Osteocyte (in vitro differentiated cells): ENCODE measurements around the gene DUOXA1. TPM values are rescaled to one million over a fixed set of nuclear protein-coding genes. Genes with fewer than 3 reads are reported as not detected.
"Not testable (repeated sequence)": the region's sequence is repeated elsewhere in the genome, so short reads cannot be mapped to it uniquely, and the experiment has no call there.

Source experiments
- DNase-seq: peaks from one replicate; pipeline ENCODE4 v3.0.0; 2021; ENCODE audit warnings: mixed read lengths; ENCODE audit not compliant: unreplicated experiment; ENCODE audit errors: extremely low spot score
- H3K27ac Mint-ChIP-seq: one replicate; pipeline ENCODE4 v1.8.0; 2021; ENCODE audit warnings: mild to moderate bottlenecking, mixed read lengths; ENCODE audit not compliant: unreplicated experiment
- H3K27me3 Mint-ChIP-seq: one replicate; pipeline ENCODE4 v1.8.0; 2021; ENCODE audit warnings: mixed read lengths; ENCODE audit not compliant: unreplicated experiment
- H3K36me3 Mint-ChIP-seq: one replicate; pipeline ENCODE4 v1.8.0; 2021; ENCODE audit warnings: mixed read lengths; ENCODE audit not compliant: unreplicated experiment
- H3K4me1 Mint-ChIP-seq: one replicate; pipeline ENCODE4 v1.8.0; 2021; ENCODE audit warnings: mixed read lengths; ENCODE audit not compliant: unreplicated experiment
- H3K4me3 Mint-ChIP-seq: one replicate; pipeline ENCODE4 v1.8.0; 2021; ENCODE audit warnings: mild to moderate bottlenecking, moderate library complexity, mixed read lengths; ENCODE audit not compliant: unreplicated experiment
- H3K9me3 Mint-ChIP-seq: one replicate; pipeline ENCODE4 v1.8.0; 2021; ENCODE audit warnings: mixed read lengths; ENCODE audit not compliant: unreplicated experiment
- total RNA-seq: library from RNA; stranded (reverse); gene quantifications from 2 replicates; pipeline ENCODE4 v1.2.1, GENCODE V29; 2021
- TF ChIP-seq, protein P1 (sequence below): fragments of 200-600 bp; sonication (generic); IDR thresholded peaks from 2 replicates; pipeline ENCODE4 v1.5.0; 2021; ENCODE audit warnings: antibody characterized with exemption, mild to moderate bottlenecking, moderate library complexity

The DUOXA1 gene
- total RNA-seq, 1 donor from 2014 or later: not detected

DNA sequence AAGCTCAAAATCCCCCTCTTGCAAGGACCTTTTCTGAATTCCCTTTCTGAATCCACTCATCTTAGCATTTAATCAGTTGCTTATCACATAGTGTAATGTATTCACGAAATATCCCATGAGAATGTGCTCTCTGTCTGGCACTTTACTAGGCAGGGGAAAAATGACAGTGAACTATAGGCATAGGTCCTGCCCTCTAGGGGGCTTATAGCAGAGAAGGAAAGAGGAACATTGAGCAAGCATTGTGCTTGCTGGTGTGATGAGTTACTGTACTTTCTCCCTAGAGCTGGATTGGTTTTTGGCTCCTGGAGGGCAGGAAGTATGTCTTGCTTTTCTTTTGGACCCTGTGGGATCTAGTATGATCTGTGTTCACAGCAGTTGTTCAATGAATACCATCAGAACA, 42.2 kb downstream of the DUOXA1 start:
- H3K4me1 Mint-ChIP-seq: no peaks in the 10 kb centered on the region
- no peaks in the 10 kb centered on the region for H3K9me3 Mint-ChIP-seq
- no peak overlapping the region for H3K27ac Mint-ChIP-seq
- no peak for DNase-seq
- no peak overlapping the region for H3K4me3 Mint-ChIP-seq
- TF ChIP-seq, protein P1, sequence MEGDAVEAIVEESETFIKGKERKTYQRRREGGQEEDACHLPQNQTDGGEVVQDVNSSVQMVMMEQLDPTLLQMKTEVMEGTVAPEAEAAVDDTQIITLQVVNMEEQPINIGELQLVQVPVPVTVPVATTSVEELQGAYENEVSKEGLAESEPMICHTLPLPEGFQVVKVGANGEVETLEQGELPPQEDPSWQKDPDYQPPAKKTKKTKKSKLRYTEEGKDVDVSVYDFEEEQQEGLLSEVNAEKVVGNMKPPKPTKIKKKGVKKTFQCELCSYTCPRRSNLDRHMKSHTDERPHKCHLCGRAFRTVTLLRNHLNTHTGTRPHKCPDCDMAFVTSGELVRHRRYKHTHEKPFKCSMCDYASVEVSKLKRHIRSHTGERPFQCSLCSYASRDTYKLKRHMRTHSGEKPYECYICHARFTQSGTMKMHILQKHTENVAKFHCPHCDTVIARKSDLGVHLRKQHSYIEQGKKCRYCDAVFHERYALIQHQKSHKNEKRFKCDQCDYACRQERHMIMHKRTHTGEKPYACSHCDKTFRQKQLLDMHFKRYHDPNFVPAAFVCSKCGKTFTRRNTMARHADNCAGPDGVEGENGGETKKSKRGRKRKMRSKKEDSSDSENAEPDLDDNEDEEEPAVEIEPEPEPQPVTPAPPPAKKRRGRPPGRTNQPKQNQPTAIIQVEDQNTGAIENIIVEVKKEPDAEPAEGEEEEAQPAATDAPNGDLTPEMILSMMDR: no peak
- H3K27me3 Mint-ChIP-seq: peaks cover 61% of the 10 kb centered on the region
- H3K36me3 Mint-ChIP-seq: no peaks in the 10 kb centered on the region

DNA sequence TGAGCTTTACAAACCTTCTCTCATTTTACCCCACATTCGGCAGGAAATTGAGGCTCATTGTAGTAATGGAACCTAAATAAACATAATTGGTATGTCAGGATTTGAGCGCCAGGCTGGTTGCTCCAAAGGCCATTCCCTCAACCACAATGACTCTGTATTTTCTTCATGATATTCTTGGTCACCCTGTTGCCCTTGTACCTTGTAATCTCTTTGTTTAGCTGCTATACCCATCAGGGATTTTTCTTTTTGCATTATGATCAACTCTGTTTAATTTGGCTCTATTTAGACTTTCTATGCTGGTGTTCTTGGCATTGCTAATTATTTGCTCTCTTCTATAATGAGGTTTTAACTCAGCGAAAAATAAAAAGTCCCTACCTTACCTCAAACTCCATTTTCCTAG, 45.5 kb downstream of the DUOXA1 start:
- TF ChIP-seq, protein P1: no peak
- no peak for DNase-seq
- H3K4me3 Mint-ChIP-seq: no peak overlapping the region
- no peaks in the 10 kb centered on the region for H3K36me3 Mint-ChIP-seq
- H3K27ac Mint-ChIP-seq: no peak overlapping the region
- H3K9me3 Mint-ChIP-seq: no peaks in the 10 kb centered on the region
- no peaks in the 10 kb centered on the region for H3K4me1 Mint-ChIP-seq
- peaks cover 40% of the 10 kb centered on the region for H3K27me3 Mint-ChIP-seq

DNA sequence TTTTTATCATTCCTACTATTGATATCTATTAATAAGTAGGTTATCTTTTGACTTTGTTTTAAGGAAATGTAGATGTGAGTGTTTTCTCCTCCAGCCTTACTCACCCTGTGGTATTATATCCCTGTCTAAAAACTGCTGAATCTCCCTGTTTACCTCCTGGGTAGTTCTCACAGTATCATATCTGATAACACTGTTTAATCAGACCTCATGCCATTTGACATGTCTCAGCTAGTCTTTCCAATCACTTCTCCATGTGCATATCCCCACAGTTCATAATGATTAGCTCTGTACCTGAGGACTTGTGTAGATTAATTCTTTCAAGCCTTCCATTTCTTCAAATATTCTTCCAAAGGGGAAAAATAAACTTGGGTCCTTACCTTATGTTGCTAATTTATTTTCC, 46.5 kb downstream of the DUOXA1 start:
- H3K4me3 Mint-ChIP-seq: no peak overlapping the region
- TF ChIP-seq, protein P1: no peak
- no peak for DNase-seq
- H3K27ac Mint-ChIP-seq: no peak overlapping the region
- H3K36me3 Mint-ChIP-seq: no peaks in the 10 kb centered on the region
- no peaks in the 10 kb centered on the region for H3K4me1 Mint-ChIP-seq
- H3K27me3 Mint-ChIP-seq: peaks cover 38% of the 10 kb centered on the region
- H3K9me3 Mint-ChIP-seq: no peaks in the 10 kb centered on the region

DNA sequence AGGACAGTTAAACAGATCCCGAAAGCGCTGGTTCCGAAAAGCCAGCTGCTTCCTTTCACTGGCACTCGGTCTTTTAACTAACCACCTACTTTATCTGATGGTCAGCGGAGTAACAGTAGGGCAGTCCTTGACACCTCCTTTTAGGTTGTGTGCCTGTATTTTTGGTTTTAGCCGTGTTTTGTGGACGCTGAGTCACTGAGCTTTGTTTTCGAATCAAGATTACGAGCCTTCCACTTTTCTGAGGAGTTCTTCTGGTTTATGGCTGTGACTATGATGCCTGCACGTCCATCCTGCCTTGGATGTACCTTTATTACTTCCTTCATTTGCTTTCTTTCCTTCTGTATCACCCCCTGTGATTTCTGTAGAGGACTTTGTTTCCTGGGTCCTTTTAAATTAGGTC, 47.3 kb downstream of the DUOXA1 start:
- DNase-seq, H3K36me3 Mint-ChIP-seq, H3K9me3 Mint-ChIP-seq, H3K4me1 Mint-ChIP-seq, H3K4me3 Mint-ChIP-seq, H3K27ac Mint-ChIP-seq: not testable (repeated sequence)
- peaks cover 30% of the 10 kb centered on the region for H3K27me3 Mint-ChIP-seq

DNA sequence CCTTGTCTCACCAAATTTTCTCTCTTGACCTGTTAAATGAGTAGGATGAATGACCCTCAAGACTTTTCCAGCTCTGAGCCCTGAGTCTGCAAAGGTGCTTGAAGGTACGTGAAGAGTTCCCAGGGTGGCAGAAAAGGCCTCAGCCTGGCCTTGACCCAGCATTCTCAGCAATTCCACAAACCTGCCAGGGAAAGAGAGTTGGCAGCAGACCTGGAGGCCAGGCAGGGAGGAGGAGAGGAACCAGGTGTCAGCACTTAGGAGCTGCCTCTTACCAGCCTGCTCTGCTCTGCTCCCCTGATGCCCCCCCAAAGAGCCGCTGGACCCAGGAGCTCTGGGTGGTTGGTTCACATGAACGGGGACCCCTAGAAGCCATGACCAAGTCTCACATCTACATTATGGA, 49.1 kb downstream of the DUOXA1 start:
- not testable (repeated sequence) for DNase-seq, H3K4me3 Mint-ChIP-seq, H3K9me3 Mint-ChIP-seq, H3K27ac Mint-ChIP-seq, H3K4me1 Mint-ChIP-seq, H3K36me3 Mint-ChIP-seq
- peaks cover 23% of the 10 kb centered on the region for H3K27me3 Mint-ChIP-seq

DNA sequence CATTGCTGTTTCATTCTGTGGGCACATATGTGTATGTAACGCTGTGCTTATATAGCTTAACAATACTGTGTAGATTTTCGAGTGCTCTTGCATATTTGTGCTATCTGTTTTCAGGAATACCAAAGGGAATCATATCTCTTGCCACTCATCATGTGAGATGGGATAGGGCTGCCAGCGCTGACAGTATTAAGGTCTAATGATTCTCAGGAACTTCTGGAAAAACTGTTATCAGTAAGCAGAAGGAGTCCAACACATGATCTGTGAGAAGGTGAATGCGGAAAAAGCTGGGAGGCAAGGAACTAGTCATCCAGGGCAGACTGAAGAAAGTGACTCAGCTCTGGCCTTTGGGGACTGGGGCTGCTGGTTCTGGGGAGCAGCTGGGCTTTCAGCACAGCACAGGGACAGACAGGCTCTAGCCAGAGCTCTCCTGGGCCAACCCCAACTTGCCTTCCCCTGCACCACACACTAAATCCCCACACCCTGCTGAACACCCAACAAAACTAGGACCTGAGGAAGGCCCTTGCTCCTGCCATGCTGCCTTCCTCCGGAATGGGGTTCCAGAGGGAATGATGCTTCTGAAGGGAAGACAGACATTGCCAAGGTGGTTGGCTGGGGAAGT, 49.9 kb downstream of the DUOXA1 start:
- H3K4me1 Mint-ChIP-seq, H3K9me3 Mint-ChIP-seq, H3K4me3 Mint-ChIP-seq, H3K36me3 Mint-ChIP-seq, H3K27ac Mint-ChIP-seq: not testable (repeated sequence)
- peak; percentile 51 for DNase-seq
- peaks cover 16% of the 10 kb centered on the region for H3K27me3 Mint-ChIP-seq

DNA sequence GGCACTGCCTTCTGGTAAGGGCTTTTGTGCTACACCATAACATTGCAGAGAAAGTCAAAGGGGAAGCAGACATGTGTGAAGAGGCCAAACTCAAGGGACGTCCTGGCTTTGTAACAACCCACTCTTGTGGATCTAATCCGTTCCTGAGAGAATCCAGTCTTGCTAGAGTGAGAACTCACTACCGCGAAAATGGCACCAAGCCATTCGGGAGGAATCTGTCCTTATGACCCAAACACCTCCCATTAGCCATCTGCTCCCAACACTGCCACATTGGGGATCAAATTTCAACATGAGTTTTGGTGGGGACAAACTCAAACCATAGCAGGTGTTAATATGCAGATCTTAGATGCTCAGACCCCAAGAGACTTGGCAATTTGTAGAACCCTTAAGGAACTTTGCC, 50.5 kb downstream of the DUOXA1 start:
- not testable (repeated sequence) for H3K4me3 Mint-ChIP-seq, H3K4me1 Mint-ChIP-seq, H3K36me3 Mint-ChIP-seq, H3K9me3 Mint-ChIP-seq, H3K27ac Mint-ChIP-seq
- peaks cover 11% of the 10 kb centered on the region for H3K27me3 Mint-ChIP-seq
- peak; percentile 48 for DNase-seq

DNA sequence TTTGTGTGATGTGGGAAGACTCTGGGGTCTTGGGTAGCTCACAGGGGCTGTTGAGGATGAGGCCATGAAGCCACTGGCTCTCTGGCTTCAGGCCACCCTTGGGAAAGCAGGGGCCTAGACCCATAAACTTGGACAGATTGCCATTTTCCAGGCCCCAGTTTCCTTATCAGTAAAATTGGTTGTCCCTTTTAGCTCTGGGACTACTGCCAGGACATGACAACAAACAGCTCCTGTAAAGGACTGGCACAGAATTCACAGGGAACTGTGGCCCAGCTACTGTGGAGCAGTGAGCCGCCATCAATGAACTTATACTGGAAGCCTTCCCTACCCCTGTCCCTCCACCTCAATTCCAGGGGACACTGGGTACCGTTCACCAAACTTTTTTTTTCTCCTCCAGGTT, 52.3 kb downstream of the DUOXA1 start:
- H3K4me1 Mint-ChIP-seq, H3K4me3 Mint-ChIP-seq, H3K9me3 Mint-ChIP-seq, H3K36me3 Mint-ChIP-seq, H3K27me3 Mint-ChIP-seq, H3K27ac Mint-ChIP-seq: not testable (repeated sequence)
- DNase-seq: peak; percentile 10

DNA sequence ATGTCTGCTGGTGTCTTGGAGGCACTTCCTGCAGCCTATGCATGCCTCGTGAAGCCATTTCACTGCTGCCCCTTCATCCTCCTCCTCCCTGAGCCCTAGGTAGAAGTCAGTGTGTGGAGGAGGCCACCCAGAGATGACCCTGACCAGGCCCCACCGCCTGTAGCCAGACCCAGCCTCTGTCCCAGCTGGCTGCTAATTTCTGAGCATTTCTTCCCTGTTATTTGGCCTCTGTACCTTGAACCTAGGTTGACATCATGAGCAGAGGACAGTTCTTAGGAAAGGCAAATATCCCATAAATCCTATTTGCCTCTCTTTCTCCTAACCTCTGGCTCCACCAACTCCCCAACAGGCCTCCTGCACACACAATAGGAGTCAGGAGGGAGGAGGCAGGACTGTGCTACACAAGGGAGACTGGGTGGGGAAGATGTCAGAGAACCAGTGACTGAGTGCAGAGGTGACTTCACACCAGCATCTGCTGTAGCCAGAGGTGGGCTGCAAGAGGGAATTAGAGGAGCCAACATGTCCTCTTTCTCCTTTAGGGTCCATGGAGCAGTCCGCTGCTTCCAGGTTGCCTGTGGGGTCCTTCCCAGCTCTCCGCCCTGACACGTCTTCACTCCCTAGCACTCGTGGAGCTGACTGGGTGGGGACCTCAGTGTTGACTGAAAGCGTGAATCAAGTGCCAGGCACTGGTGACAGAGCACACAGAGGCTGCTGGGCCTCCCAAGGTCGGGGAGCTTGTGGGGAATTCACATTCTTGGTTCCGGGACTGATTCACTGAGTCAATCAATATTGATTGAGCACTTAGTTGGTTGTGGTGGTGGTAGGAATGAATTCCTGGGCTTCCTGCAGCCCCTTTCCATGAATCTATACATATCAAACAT, 54.0 kb downstream of the DUOXA1 start:
- H3K4me3 Mint-ChIP-seq, H3K36me3 Mint-ChIP-seq, DNase-seq, H3K4me1 Mint-ChIP-seq, H3K27me3 Mint-ChIP-seq, H3K9me3 Mint-ChIP-seq, H3K27ac Mint-ChIP-seq: not testable (repeated sequence)
